Measurements from ENCODE around the gene PSMG1. TPM values are rescaled to one million over a fixed set of nuclear protein-coding genes. Genes with fewer than 3 reads are reported as not detected.

The PSMG1 gene
- polyA plus RNA-seq, 1 experiment = 21.9 TPM

GRCh38 chr21:39176271-39176709 lies 7.0 kb downstream of the PSMG1 start:
- no peak for DNase-seq (ENCODE audit: low read depth)
- no peak overlapping the region for H3K4me3 ChIP-seq (ENCODE audit: low read depth, low read length)
- CTCF ChIA-PET = interaction anchor here (0.8 to 2.5 kb wide), 7 partner anchors 9 to 671 kb away, joined by 3 to 11 read pairs (median 4); no protein-coding TSS in a partner anchor
- no peak for TF ChIP-seq CTCF (IDR thresholded peaks at IDR 0.05; ENCODE audit: insufficient read depth, low read depth, low read length)
- POLR2A ChIA-PET = interaction anchor here (0.5 kb wide), 1 partner anchor 72 kb away, joined by 8 read pairs; no protein-coding TSS in a partner anchor
- H3K27me3 ChIP-seq (ENCODE audit: control insufficient read depth, insufficient read depth, low read length) = no peaks in the 10 kb centered on the region
- H3K36me3 ChIP-seq (ENCODE audit: control insufficient read depth, insufficient read depth, low read length) = peaks cover 10% of the 10 kb centered on the region

GRCh38 chr21:39175665-39176064 lies 7.6 kb downstream of the PSMG1 start:
- ChIA-PET CTCF (no interaction called here), POLR2A (no interaction called here)
- Histone ChIP-seq H3K27me3 (ENCODE audit: control insufficient read depth, insufficient read depth, low read length) (no peaks in the 10 kb centered on the region), H3K36me3 (ENCODE audit: control insufficient read depth, insufficient read depth, low read length) (peaks cover 11% of the 10 kb centered on the region), H3K4me3 (ENCODE audit: low read depth, low read length) (no peak overlapping the region)
- no peak for TF ChIP-seq CTCF (IDR thresholded peaks at IDR 0.05; ENCODE audit: insufficient read depth, low read depth, low read length)
- DNase-seq (ENCODE audit: low read depth) = no peak

GRCh38 chr21:39175154-39175553 lies 8.1 kb downstream of the PSMG1 start:
- TF ChIP-seq CTCF (IDR thresholded peaks at IDR 0.05; ENCODE audit: insufficient read depth, low read depth, low read length) = peak; percentile 38
- DNase-seq (ENCODE audit: low read depth) = no peak
- Histone ChIP-seq H3K27me3 (ENCODE audit: control insufficient read depth, insufficient read depth, low read length) (no peaks in the 10 kb centered on the region), H3K4me3 (ENCODE audit: low read depth, low read length) (no peak overlapping the region), H3K36me3 (ENCODE audit: control insufficient read depth, insufficient read depth, low read length) (peaks cover 12% of the 10 kb centered on the region)
- ChIA-PET CTCF (interaction anchor here (1.2 to 4.3 kb wide), 2 partner anchors 37 to 667 kb away, joined by 4 to 22 read pairs; no protein-coding TSS in a partner anchor), POLR2A (no interaction called here)

GRCh38 chr21:39173716-39174680 lies 9.3 kb downstream of the PSMG1 start:
- H3K36me3 ChIP-seq (ENCODE audit: control insufficient read depth, insufficient read depth, low read length) = peaks cover 12% of the 10 kb centered on the region
- no peak for DNase-seq (ENCODE audit: low read depth)
- no peak overlapping the region for H3K4me3 ChIP-seq (ENCODE audit: low read depth, low read length)
- CTCF ChIA-PET = interaction anchor here (1.2 to 4.3 kb wide), 2 partner anchors 36 to 666 kb away, joined by 4 to 22 read pairs; no protein-coding TSS in a partner anchor
- POLR2A ChIA-PET = no interaction called here
- H3K27me3 ChIP-seq (ENCODE audit: control insufficient read depth, insufficient read depth, low read length) = no peaks in the 10 kb centered on the region
- no peak for TF ChIP-seq CTCF (IDR thresholded peaks at IDR 0.05; ENCODE audit: insufficient read depth, low read depth, low read length)

- no peaks in the 10 kb centered on the region for H3K27me3 ChIP-seq (ENCODE audit: control insufficient read depth, insufficient read depth, low read length)
- no peak for TF ChIP-seq CTCF (IDR thresholded peaks at IDR 0.05; ENCODE audit: insufficient read depth, low read depth, low read length)
- no peak overlapping the region for H3K4me3 ChIP-seq (ENCODE audit: low read depth, low read length)
- H3K36me3 ChIP-seq (ENCODE audit: control insufficient read depth, insufficient read depth, low read length) = peaks cover 10% of the 10 kb centered on the region
- ChIA-PET POLR2A (no interaction called here), CTCF (no interaction called here)
- no peak for DNase-seq (ENCODE audit: low read depth)
Measured at GRCh38 chr21:39169906-39170305, 13.3 kb downstream of the PSMG1 start.

Data from BJ (cell line).